Lower leg skin (tissue), 3 donors: Measurements from ENCODE around the gene KAT6B.

Experiments used
- POLR2A ChIP-seq, 2 donors: fragments of 450-650 bp; IDR thresholded peaks; one replicate each; pipeline ENCODE4 v1.6.1; 2016 to 2017; ENCODE audit warnings: antibody characterized with exemption in 2 of 2, mild to moderate bottlenecking in 1 of 2, moderate library complexity in 1 of 2
- TF ChIP-seq, protein P1 (sequence below), 3 donors: fragments of 450-650 bp; IDR thresholded peaks; one replicate each; pipeline ENCODE4 v1.5.1; 2016; ENCODE audit warnings: antibody characterized with exemption in 3 of 3, mild to moderate bottlenecking in 3 of 3, moderate library complexity in 2 of 3

DNA sequence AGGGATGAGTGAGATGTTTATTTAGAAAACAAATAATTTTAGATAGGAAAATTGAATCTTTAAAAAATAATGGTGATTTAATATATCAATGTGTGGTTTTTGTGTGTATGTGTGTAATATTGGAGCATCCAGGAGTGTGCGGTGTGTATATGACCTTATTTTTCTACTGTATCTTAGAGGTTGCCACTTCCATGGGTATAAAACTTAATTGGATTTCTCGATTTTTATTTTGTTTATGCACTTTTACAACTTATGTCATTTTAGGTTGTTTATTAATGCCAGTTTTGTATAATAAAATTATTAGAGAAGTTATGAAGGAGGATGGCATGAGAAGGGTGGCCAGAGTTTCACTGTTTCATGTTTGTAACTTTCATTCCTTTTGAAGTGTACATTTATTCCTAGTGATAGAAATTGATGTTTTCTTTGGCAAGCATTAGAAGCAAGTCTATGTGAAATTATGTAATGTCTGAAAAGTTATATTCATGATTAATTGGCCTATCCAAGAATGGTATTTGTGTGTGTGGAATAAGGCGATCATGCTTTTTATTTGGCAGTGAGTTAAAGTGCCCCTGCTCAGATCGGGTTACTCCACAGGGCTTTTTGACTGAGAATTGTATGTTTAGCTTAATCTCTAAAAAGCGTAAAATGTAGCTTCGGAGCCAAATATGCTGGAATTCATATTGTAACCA is 110.3 kb downstream of the KAT6B start:
- TF ChIP-seq, protein P1, sequence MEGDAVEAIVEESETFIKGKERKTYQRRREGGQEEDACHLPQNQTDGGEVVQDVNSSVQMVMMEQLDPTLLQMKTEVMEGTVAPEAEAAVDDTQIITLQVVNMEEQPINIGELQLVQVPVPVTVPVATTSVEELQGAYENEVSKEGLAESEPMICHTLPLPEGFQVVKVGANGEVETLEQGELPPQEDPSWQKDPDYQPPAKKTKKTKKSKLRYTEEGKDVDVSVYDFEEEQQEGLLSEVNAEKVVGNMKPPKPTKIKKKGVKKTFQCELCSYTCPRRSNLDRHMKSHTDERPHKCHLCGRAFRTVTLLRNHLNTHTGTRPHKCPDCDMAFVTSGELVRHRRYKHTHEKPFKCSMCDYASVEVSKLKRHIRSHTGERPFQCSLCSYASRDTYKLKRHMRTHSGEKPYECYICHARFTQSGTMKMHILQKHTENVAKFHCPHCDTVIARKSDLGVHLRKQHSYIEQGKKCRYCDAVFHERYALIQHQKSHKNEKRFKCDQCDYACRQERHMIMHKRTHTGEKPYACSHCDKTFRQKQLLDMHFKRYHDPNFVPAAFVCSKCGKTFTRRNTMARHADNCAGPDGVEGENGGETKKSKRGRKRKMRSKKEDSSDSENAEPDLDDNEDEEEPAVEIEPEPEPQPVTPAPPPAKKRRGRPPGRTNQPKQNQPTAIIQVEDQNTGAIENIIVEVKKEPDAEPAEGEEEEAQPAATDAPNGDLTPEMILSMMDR (IDR thresholded peaks at IDR 0.05) = no peak
- no peak for TF ChIP-seq POLR2A (IDR thresholded peaks at IDR 0.05)
